T-helper 2 cell treated with Interferon-gamma antibody and Interleukin-4, amounts not matched to agents 100 ng/mL and 5 ng/mL, for 36 hours (primary cell): ENCODE data around the gene PGBD2. TPM values are rescaled to one million over a fixed set of nuclear protein-coding genes. Genes with fewer than 3 reads are reported as not detected.
"Not testable (repeated sequence)": the region's sequence is repeated elsewhere in the genome, so short reads cannot be mapped to it uniquely, and the experiment has no call there.

Experiments
- intact Hi-C: fragments of 100-400 bp; cut with micrococcal nuclease; formaldehyde crosslinking; loops from one replicate; pipeline ENCODE4 v1.15.1; 2023
- total RNA-seq: library from RNA; stranded (reverse); gene quantifications from 2 replicates; pipeline ENCODE4 v1.2.3, GENCODE V29; 2022

The PGBD2 gene
- total RNA-seq, 1 donor from 2014 or later: 9.1 TPM

GRCh38 chr1:248924696-248925532 lies 18.9 kb downstream of the PGBD2 start:
- intact Hi-C loops: loop anchor here (1.0 kb wide), 3 partner anchors 19 to 99 kb away; partner anchors contain the start of gene PGBD2

DNA sequence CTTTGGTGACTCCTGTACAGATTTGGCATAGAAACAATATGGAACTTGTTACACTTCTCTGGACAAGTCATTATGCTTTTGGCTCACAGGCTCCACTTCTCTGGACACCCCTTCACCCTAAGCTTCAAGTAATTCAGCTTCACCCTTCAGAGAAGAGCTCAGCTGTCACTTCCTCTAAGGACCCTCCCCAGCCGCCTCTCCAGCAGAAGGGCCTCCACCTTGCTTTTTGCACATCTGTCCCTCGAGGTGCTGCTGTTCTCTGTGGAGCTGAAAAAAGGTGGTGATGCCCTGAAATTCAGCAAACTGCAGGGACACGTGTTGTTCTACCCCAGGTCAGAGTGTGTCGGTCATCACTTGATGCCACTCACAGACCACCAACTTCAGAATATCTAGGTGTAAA lies 19.8 kb downstream of the PGBD2 start:
- intact Hi-C loops: not testable (repeated sequence)

- intact Hi-C loops: no loop called here
These were observed 20.6 kb downstream of the PGBD2 start for GRCh38 chr1:248926401-248927182.

- intact Hi-C loops: not testable (repeated sequence)
These were observed 21.2 kb downstream of the PGBD2 start for GRCh38 chr1:248927283-248927682.

DNA sequence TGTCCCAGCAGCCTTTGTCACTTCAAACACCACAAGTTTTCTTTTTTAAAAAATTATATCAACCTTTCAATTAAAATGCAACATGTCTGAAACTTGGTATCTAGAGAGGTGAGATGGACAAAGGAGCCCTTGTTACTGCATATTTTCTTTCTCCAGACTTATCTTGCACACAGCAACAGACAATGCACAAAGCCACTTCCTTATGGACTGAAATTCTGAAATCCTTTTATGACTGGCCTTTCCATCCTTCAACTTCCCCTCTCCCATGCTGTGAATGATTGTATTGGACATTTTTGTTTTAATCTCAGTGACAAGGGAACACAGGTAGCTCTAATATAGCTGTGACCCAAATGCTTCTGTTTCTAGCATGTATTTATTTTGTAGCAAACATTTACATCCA lies 22.1 kb downstream of the PGBD2 start:
- intact Hi-C loops: not testable (repeated sequence)

DNA sequence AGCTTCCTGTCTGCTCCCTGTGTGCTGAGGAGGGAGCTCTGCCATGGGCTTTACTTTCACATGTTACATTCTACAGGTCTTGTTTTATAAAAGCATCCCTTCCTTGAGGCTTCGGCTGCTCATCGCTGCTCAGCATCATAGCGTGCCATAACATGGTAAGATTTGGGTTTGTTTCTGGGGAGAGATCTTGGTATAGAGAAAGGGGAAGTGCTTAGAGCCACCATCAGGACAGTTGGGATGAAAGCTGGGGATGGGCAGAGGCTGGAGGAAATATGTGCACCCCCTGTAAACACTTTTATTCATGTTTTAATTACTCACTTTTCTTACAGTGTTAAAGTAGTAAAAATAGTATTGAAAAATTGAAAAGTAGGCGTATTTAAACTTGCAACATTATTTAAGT lies 24.0 kb downstream of the PGBD2 start:
- intact Hi-C loops: not testable (repeated sequence)

- intact Hi-C loops: not testable (repeated sequence)
These were observed 32.3 kb downstream of the PGBD2 start for GRCh38 chr1:248938173-248938809.

DNA sequence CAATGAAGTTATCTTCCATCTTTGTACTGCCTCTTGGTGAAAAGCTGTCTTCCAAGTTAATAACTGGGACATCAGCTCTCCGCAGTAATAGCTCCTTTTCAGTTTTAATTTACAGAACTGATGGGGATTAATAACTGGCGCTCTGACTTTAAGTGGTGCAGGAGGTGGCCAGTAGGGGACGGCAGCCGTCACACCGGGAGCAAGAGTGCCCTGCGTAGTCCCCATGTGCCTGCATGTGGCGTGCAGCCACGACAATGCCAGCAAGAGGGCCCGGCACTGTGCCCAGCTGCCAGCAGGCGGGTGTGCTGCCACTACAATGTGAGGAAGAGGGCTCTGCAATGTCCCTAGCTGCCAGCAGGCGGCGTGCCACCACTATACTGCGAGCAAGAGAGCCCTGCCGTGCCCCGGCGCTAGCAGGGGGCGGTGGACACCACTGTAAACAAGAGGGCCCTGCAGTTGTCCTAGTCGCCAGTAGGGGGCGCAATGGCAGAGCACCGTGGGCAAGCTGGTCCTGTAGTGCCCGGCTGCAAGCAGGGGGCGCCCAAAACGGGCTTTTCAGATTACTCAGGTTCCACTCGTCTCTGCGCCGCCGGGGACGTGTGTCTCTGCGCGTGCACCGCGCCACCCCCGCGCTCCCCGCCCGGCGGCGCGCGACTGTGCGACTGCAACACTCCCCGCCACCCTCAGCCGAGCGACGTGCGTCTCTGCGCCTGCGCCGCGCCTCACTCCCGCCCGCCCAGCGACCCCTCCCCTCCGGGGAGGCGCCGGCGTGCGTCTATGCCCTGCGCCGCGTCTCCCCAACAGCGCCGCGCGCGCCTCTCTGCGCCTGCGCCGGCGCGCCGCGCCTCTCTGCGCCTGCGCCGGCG lies 38.3 kb downstream of the PGBD2 start:
- intact Hi-C loops: not testable (repeated sequence)

GRCh38 chr1:248945000-248945423 lies 39.0 kb downstream of the PGBD2 start:
- intact Hi-C loops: not testable (repeated sequence)

- intact Hi-C loops: not testable (repeated sequence)
These were observed 39.4 kb downstream of the PGBD2 start for GRCh38 chr1:248945453-248945852.

- intact Hi-C loops: not testable (repeated sequence)
These were observed 39.9 kb downstream of the PGBD2 start for GRCh38 chr1:248945856-248946416.

Other genes starting within 250 kb of the PGBD2 start
- gene OR14I1, start 203.5 kb upstream of the PGBD2 start, total RNA-seq: not detected in 2 replicates
- gene LYPD8, start 150.5 kb upstream of the PGBD2 start, total RNA-seq: not detected in 2 replicates
- 30.1 and 33.0 TPM in 2 replicates for gene SH3BP5L, start 80.3 kb upstream of the PGBD2 start, total RNA-seq
- 48.8 and 49.8 TPM in 2 replicates for gene ZNF672, start 68.0 kb upstream of the PGBD2 start, total RNA-seq
- gene ZNF692, start 47.1 kb upstream of the PGBD2 start, total RNA-seq: 64.3 and 67.8 TPM in 2 replicates